GM19351 (cell line): ENCODE results near the gene PHETA2.

Experiments used
- ATAC-seq: cut with Tn5 transposase; IDR thresholded peaks from one replicate; pipeline ENCODE4 v1.9.1; 2021; ENCODE audit warnings: mild to moderate bottlenecking, moderate library complexity; ENCODE audit not compliant: unreplicated experiment

The PHETA2 gene, protein sequence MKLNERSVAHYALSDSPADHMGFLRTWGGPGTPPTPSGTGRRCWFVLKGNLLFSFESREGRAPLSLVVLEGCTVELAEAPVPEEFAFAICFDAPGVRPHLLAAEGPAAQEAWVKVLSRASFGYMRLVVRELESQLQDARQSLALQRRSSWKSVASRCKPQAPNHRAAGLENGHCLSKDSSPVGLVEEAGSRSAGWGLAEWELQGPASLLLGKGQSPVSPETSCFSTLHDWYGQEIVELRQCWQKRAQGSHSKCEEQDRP

DNA sequence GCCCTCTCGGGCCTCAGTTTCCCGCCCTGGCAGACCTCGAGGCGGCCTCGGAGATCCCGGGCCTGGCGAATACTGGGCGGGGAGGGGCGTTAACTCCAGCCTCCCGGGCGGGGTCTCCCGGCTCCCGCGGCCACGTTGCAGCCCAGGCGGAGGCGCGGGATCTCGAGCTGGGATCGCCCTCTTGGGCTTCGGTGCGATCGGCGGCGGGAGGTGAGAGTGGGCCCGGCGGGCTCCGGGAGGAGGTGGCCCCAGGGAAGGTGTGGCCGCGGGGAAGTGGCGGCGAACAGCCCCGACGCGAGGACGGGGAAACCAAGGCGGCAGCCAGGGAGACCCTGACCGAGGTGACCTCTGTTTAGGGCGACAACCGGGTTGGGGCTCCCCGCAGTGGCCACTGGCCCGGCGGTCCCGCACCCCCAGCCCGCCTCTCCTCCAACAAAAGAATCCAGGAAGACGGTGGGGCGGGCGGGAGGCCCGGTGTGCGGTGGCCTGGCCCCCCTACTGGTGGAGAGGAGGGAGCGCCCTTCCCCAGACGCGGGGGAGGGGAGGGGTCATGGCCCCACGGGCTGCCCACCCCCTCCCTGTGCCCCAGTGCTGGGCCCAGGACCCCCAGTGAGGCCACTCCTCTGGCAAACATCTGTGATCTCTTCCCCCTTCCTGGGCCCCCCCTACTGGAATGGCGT lies at the start of gene PHETA2:
Gene PHETA2, plus strand, starts transcription at position 117 of the 680 bp plus-strand sequence. CDS start 3,046 bp downstream, outside the sequence.
- ATAC-seq, result no peak

DNA sequence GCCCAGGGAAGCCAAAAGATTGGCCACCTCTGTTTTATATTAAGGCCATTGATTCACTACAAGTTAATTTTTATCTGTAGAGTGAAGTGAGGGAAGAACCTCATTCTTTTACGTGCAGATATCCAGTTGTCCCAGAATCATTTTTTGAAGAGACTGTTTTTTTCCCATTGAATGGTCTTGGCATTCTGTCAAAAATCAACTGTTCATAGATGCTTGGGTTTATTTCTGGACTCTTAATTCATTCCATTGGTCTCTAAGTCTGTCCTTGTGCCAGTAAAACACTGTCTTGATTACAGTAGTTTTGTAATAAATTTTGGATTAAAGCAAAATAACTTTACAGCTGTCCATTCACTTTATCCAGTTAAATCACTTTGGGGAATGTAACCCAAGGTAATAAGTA lies 48.6 kb upstream of the PHETA2 start:
- no peak for ATAC-seq

DNA sequence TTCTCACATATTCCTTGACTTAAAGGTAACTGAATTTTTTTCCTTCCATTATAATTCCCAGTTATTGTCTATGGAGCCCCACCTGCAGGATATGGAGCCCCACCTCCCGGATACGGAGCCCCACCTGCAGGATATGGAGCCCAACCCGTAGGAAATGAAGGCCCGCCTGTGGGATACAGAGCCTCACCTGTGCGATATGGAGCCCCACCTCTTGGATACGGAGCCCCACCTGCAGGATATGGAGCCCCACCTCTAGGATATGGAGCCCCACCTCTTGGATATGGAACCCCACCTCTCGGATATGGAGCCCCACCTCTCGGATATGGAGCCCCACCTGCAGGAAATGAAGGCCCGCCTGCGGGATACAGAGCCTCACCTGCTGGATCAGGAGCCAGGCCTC lies 47.3 kb upstream of the PHETA2 start:
- ATAC-seq, result no peak

DNA sequence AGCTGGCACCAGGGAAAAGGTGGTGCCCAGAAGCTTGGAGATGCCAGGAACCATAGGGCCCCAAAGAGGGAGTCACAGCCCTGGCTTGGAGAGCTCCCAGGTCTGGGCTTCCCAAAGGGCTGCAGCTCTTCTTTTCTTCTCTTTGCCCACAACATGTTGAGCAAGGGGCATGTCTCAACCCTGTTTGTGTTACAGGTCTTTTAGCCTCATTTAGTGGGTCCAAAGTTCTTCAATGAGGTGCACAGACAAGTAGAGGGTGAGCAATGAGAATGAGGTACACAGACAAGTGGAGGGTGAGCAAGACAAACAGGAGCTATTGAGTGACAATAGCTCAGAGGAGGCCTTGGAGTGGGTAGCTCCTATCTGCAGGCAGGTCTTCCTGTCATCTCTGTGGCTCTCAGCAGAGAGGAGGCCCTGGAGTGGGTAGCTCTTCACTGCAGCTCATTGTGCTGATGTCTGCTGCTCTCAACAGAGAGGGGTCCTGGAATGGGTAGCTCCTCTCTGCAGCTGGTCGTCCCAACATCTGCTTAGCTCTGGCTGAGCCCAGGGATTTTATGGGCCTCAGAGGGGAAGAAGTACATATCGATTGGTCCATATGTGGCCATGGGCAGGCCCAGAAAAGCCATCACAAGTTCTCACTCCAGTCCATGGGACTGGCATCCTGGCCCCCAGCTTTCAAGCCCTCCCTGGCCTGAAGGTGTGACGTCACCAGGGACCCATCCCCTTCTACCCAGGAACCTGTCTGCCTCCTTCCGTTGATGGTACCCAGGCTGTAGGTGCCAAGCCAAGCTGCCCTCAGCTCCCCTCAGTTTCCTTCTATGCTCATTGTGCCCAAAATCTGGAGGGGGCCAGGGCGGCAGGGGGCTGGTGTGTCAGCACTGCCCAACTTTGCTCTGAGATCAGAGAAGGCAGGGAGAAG lies 40.5 kb upstream of the PHETA2 start:
- no peak for ATAC-seq

DNA sequence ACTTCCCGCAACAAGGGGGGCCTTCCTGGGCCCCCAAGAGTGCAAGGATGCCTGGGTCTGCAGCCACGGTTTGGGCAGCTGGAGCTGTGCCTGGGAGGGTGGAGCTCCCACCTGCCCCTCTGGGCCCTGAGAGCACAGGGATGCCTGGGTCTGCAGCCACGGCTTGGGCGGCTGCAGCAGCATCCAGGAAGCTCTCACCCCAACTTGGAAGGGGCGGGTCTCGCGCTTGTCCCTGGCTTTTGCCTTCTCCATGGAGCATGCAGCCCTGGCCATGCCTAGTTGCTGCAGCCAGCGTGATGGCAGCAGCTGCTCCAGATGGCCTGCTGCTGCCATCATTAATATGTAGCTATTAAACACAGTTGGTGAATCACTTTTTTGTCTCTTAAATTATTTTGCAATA lies 38.8 kb upstream of the PHETA2 start:
- ATAC-seq, result no peak

DNA sequence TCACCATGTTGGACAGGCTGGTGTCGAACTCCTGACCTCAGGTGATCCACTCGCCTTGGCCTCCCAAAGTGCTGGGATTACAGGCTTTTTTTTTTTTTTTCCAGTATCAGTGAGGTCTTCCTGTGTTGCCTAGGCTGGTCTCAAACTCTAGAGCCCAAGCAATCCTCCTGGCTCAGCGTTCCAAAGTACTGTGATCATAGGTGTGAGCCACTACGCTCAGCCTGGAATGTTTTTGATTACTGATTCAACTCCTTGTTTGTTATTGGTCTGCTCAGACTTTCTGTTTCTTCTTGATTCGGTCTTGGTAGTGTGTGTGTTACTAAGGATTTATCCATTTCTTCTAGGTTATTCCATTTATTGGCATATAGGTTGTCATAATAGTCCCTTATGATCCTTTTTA lies 34.8 kb upstream of the PHETA2 start:
- no peak for ATAC-seq

DNA sequence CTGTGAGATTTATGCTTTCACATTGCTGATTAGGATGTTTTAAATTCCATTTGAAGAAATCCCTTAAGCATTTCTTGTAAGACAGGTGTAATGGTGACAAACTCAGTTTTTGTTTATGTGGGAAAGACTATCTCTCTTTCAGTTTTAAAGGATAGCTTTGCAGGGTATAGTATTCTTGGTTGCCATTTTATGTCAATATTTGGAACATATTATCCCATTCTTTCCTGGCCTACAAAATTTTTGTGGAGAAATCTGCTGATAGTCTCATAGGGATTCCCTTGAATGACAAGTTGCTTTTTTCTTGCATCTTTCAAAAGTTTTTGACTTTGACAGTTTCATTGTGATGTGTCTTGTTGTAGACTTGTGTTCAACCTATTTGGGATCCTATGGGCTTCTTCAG lies 32.3 kb upstream of the PHETA2 start:
- no peak for ATAC-seq

DNA sequence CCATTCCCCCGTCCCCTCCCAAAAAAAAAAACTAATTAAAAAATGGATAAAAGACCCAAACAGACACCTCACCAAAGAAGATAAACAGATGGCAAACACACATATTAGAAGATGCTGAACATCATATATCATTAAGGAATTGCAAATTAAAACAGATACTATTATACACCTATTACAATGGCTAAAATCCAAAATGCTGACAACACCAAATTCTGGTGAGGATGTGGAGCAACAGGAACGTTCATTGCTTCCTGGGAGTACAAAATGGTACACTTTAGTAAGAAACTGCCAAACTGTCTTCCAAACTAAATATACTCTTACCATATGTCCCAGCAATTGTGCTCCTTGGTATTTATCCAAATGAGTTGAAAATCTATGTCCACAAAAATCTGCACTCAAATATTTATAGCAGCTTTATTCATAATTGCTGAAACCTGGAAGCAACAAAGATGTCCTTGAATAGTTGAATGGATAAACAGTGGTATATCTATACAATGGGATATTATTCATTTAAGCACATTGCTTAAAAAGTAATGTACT lies 23.3 kb upstream of the PHETA2 start:
- ATAC-seq, result no peak

DNA sequence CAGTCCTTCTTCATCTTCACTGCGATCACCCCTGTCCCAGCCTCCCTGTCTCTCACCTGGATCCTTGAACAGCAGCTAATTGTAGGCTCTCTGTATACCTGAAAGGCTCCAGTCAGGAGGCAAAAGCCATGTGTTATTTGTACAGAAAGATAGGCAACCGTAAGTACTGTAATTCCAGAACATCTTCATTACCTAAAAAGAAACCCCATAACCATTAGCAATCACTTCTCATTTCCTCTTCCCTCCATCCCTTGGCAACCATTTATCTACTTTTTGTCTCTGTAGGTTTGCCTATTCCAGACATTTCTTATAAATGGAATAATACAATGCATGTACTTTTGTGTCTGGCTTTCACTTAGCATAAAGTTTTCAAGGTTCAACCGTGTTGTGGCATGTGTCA lies 21.3 kb upstream of the PHETA2 start:
- ATAC-seq, result no peak

DNA sequence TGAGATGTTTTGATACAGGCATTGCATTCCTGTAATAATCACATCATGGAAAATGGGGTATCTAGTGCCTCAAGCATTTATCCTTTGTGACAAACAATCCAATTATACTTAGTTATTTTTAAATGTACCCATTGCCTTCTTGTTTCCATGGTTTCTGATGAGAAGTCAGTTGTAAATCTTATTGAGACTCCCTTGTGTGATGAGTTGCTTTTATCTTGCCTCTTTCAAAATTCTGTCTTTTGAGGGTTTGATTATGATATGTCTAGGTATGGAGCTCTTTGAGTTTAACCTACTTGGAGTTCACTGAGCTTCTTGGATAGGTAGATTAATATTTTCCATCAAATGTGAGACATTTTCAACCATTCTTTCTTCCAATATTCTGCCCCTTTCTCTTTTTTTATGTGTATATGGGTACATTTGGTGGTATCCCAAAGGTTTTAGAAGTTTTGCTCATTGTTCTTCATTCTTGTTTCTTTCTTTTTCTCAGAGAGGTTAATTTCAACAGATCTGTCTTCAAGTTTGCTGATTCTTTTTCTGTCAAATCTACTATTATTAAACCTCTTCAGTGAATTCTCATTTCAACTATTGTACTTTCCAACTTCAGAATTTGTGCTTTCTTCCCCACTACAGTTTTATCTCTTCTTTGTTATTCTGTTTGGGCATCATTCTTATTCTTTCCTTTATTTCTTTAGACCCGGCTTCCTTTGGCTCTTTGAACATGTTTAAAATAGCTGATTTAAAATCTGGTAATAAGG lies 17.1 kb upstream of the PHETA2 start:
- ATAC-seq, result no peak

DNA sequence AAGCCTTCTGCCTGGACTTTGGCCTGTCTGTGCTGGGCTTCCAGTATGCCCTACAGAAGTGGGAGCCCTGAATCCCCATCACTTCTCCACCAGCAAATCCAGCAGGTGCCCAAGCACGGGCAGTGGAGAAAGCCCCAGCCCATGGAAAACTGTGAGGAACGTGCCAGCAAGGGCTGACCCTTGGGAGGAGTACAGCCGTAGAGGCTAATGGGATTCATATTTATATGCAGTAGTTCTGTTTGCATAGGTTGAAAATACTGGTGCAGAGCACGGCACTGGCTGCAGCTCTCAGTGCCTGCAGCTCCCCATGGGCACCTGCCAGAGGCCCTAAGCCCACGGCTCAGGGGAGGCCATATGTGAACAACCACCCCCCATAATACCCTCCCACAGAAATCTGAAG lies 13.6 kb upstream of the PHETA2 start:
- ATAC-seq, result no peak

DNA sequence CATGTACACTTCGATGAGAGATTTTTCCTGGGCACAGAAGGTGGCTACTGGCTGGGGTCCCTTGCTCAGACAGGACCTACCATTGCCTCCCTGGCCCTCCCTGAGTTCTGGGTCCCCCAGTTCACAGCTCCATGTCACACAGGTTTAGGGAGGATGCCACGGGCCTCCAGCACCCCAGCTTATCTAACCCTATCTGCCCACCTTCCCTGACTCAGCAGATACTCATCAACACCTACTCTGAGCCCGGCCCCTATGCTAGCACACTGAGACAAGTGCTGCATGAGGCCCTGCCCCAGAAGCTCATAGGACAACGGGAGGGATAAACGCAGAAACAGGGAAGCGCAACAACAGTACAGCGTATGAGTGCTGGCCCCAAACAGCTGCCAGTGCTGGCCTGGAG lies 13.0 kb upstream of the PHETA2 start:
- ATAC-seq, result no peak

DNA sequence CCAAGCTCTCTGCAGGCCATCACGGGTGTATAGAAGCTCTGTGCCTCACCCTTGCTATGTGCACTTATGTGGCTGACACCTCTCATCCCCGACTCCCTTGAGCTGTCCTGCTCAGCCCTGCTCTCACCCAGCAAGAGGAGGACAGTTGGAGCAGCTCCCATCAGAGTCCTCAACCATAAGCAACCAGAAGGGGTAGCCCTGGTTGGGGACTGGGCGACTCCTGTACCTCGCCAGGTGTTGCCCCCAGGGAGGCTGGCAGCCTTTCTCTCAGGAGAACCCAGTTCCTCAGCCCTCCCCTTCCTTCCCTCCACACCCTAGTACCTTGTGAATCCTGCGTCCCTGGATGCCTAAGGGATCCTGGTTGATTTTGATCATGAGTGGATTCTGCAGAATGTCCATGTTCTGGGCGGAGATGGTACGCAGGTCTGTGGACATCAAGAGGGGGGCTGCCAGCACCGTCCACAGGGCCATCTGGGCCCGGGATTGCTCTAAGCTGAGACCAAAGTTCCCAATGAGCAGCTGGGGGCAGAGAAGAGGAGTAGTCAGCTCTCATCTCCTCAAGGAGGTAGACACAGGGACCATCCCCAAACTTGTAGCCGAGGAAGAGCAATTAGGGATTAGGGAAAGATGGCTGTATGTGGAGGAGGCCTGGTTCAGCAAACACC lies 11.4 kb upstream of the PHETA2 start:
- ATAC-seq, result no peak

DNA sequence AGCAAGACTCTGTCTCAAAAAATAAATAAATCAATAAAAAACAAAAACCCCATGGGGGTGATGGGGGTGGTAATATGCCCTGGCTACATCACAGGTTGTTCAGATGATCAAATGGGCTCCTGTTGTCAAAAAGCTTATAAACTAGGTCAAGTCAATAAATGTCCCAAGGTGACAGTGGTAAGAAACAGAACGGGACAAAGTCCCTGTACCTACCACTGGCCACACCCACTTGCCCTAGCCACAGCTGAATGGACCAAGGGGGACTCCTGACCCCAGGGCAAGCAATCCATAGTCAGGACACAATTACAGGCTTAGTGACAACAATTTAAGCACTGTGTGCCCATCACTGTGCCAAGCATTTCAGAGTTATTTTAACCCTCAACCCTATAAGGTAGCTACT lies 9.4 kb upstream of the PHETA2 start:
- ATAC-seq, result no peak

DNA sequence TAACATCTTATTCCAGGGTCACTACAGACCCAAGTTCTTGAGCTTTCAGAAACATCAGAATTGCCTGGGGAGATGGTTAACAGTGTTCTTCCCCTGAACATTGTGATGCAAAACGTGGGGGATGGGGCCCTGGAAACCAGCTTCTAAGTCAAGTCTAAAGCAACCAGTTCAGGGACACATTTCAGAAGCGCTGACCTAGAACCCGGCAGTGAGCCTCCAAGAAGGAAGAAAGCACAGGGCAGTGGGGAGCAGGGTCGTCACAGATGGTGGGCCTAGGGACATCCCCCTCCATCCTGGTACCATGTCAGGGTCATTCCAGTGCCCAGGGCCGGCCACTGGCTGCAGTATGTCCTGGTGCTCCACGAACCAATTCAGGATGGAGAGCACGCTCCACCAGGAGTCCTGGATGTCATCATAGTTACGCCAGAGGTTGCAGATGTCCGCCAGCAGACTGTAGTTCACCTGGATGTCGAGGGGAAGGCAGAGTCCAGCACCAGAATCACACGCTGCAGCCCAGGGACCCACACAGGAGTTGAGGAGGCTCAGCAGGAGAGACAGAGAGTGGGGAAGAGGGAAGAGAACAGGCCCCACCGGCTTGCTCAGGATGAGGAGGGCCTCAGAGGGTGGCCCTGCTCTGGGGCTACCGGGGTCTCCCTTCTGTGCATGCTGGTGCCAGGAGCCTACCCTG lies 8.5 kb upstream of the PHETA2 start:
- ATAC-seq, result no peak

DNA sequence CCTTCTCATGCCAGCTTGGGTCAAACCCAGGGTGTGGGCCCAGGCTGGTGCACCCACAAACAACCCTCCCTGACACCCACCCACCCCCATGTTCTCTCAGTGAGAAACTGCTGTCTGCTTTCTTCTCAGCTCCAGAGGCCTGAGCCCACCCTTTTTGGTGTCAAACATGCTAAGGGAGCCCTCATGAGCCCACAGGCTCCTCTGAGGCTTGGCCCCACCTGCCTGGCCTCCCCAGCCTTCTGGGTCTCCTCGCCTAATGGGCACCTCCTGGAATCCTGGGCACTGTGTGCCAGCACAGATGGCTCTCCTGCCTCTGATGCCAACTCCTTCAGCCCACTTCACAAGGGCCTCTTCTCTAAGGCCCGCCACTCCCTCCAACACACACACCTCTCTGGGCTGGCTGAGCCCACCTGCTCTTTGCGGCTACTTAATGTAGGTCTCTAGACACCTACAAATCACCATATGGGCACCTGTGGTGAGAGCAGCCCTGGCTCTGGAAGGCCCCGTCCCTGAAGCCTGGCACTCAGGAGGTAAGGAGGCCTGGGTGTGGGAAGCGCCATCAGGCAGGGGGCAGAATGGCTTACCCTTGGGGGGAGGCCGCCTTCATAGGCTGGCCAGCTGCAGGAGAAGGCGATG lies 7.8 kb upstream of the PHETA2 start:
- ATAC-seq, result no peak

DNA sequence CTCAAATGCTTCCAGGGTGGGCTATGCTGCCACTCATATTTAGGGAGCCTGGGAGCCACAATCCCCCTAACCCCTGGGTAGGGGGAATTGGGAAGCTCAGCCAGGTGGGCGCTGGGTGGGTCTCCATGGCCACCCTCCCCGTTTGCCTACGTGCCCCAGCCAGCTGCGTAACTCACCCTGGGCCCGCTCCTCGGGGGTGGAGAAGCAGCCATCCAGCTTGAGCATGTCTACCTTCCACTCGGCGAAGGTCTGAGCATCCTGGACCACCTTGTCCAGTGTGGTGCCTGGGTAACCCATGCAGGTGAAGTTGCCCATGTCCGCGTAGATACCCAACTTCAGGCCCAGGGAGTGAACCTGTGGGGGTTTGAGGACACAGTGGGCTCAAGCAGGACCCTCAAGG lies 7.1 kb upstream of the PHETA2 start:
- no peak for ATAC-seq

DNA sequence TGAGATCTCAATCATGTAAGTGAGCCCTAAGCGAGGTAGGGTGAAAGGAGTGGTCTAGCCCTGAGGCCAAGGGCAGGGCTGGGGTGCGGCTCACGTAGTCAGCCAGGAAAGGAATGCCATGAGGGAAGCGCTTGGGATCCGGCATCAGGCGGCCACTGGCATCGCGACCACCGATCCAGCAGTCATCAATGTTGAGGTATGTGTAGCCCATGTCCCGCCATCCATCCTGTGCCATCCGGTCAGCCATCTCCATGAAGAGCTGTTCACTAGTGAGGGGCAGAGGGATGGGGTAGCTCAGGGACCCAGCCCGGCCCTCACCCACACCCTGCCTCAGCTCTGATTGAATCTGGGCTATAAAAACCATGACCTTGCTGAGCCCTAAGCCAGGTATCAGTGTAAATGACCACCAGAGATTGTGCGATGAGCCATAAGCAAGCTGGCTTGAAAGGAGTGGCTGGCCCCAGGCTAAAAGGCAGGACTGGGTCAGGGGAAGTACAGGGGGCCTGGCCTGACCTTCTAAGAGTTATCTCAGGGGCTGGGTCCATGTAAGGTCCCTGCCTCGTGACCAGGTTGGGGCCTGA lies 6.3 kb upstream of the PHETA2 start:
- no peak for ATAC-seq

DNA sequence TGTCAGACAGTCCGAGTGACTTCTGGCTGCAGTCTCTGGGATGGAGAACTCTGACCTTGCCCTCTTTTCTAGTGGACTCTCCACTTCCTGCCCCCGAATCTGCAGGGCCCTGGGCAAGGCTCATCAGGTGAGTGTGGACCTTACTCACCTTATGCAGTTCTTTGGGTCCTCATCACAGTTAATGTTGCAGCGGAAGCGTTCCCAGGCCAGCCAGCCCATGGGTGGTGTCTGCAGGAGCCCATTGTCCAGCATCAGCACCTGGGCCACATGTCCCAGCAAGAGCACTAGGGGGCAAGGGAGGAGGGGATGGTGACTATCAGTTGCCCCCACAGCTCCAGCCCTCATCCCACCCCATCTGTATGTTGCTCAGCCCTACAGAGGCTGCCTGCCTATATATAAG lies 5.8 kb upstream of the PHETA2 start:
- no peak for ATAC-seq
